8988T (cell line): ENCODE measurements around the gene GSC2.
"Not testable (repeated sequence)": the region's sequence is repeated elsewhere in the genome, so short reads cannot be mapped to it uniquely, and the experiment has no call there.

ENCODE experiments used
- DNase-seq: peaks from one replicate; pipeline ENCODE4 v3.0.0; 2011

Gene GSC2

DNA sequence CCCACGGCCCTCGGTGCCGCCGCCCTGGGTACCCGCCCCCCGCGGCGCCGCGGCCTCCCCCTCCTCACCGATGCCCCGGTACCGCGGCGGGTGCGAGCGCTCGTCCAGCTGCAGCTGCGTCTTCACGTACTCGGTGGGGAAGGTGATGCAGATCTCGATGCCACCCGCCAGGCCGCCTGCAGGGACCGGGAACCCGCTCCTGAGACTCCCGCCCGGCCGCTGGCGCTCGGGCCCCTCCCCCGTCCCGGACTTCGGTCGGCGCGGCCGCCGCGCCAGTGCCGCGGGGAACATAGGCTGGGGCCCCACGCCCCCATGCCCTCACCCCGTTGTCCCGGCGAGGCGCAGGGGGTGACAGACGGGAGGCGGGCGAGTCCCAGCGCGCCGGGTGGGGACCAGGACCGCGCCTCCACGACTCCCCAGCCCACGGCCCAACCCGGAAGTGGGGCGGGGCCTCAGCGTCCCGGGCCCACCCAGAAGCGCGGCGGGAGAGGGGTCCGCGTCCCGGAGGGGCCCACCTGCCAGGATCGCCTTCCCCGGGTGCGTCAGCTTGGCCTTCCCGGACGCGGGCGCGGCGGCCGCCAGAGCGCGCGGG, 28.1 kb upstream of the GSC2 start:
- no peak for DNase-seq

DNA sequence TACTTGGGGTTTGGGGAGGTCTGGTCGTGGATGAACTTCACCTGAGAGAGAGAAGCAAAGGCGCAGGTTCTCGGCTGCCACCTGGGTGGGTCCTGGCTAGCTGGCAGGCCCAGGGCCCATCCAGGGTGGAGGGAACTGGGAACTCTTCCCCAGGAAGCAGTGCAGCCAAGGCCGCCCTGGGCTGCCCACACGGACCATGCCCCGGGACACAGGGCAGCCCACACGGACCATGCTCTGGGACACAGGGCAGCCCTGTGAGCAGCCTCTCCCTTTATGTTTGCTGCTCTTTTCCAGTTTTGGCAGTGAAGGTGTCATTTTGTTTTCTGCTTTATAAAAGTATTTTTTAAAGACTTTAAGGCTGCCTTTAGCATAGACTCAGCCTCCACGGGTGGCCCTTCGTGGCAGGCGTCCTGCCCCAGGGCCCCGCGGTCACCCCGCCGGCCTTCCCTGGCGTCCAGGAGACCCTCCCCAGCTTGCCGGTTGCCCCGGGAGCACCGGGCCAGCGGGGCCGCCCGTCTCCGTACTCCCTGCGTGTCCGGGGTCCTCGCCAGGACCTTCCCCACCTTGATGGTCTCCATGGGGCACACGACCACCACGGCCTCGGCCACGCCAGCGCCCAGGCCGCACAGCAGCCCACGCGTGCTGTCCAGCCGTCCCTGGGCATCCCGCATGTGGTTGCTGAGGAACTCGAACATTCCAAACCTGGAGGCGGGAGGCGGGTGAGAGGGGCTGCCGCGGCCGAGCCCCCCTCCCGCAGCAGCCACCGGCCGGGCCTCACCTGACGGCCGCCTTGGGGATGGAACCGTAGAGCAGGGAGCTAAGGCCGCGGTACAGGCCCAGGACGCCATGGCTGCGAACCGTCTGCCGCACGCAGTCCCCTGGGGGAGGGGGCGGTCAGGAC, 27.3 kb upstream of the GSC2 start:
- no peak for DNase-seq

- no peak for DNase-seq
Measured at GRCh38 chr22:19176732-19177131, 26.6 kb upstream of the GSC2 start.

- no peak for DNase-seq
Measured at GRCh38 chr22:19176175-19176643, 26.1 kb upstream of the GSC2 start.

GRCh38 chr22:19175602-19176174, 25.6 kb upstream of the GSC2 start:
- no peak for DNase-seq

DNA sequence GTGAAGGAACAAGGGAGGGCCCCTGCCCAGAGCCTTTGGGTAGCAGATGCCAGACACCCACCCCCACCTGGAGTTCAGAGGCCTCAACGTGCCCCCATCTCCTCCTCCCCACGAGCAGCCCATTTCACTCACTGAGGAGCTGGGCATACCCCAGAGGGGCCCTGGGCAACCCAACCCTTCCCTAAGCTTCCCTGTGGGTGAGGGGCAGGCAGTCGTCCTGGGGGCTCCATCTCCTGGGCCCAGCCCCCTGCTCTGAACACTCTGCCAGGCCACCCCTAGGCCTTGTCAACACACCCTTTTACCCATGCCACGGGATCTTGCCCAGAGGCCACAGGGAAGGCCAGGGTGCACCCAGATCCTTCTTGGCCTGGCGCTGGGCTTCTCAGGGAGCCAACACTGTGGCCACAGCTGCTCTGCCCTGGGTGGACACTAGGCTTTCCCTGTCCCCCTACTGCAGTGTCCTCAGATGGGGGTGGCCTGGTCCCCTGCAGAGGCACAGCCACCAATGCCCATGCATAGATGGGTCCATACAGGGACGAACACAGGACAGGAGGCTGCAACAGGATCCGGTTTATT, 25.0 kb upstream of the GSC2 start:
- no peak for DNase-seq

GRCh38 chr22:19174106-19175025, 24.3 kb upstream of the GSC2 start:
- no peak for DNase-seq

- DNase-seq, result no peak
Measured at GRCh38 chr22:19173047-19174035, 23.2 kb upstream of the GSC2 start.

GRCh38 chr22:19172213-19173046, 22.3 kb upstream of the GSC2 start:
- DNase-seq, result no peak

DNA sequence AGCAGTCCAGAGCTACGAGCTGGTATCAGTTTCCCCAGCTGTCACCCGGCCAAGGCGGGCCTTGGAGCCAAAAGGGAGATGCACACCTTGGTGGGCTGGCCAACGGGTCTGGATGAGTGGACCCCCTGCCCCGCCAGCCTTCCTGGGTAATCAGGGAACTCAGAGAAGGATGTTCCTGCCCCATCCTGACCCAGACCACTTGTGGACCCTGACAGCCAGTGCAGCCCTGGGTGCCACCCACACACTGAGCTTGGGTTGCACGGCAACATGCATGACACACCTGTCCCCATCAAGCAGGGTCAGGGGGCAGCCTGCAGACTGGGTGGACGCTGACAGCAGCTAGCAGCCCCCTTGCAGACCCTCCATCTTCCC, 19.8 kb upstream of the GSC2 start:
- DNase-seq, result no peak

GRCh38 chr22:19169002-19169946, 19.2 kb upstream of the GSC2 start:
- no peak for DNase-seq

GRCh38 chr22:19168088-19168890, 18.2 kb upstream of the GSC2 start:
- no peak for DNase-seq

DNA sequence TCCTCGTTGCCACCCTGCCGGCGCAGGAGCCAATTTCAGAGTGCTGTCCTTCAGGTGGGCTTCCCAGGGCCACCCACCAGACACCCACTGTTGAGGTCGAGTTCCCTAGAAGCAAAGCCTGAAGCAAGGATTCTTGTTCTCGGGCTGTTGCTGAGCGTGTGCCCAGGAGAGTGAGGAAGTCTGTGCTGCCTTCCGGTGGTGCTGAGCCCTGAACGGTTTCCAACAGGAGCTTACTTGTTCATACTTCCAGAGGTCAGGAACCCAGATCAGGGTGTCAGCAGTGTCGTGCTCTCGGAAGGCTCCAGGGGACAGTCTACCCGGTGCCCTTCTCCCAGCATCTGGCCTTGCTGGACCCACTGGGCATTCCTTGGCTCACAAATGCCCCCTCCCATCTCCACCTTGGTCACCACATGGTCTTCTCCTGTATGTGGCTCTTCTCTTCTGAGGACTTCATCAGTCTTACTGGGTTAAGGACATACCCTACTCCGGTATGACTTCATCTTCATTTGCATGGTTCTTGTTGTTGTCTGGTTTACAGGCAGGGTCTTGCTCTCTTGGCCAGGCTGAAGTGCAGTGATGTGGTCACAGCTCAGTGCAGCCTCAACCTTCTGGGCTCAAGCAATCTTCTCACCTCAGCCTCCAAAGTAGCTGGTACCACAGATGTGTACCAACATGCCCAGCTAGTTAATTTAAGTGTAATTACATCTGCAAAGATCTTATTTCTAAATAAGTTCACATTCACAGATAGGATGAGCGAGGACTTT, 17.2 kb upstream of the GSC2 start:
- DNase-seq, result no peak

DNA sequence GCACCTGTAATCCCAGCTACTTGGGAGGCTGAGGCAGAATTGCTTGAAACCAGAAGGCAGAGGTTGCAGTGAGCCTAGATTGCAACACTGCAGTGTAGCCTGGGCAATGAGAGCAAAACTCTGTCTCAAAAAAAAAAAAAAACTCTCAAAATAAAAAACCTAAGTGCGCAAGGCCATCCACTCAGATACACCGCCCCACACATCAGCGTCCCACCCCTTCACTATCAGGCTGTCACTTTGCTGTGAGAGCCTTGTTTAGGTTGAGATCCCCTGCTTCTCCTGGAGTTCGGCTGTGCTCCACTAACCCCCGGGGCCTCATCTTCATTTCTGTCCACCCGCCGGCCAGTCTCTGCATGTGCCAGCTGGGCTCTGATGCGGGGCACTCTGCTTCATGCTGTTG, 16.3 kb upstream of the GSC2 start:
- DNase-seq, result no peak

- DNase-seq, result no peak
Measured at GRCh38 chr22:19164425-19164824, 14.3 kb upstream of the GSC2 start.

DNA sequence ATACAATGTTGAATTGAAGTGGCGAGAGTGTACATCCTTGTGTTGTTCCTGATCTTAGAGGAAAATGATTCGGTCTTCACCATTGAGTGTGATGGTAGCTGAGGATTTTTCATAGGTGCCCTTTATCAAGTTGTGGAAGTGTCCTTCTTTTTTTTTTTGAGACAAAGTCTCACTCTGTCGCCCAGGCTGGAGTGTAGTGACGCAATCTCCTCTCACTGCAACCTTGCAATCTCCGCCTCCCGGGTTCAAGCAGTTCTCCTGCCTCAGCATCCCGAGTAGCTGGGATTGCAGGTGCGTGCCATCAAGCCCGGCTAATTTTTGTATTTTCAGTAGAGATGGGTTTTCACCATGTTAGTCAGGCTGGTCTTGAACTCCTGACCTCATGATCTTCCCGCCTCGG, 8.6 kb upstream of the GSC2 start:
- DNase-seq, result not testable (repeated sequence)

GRCh38 chr22:19156109-19156508, 6.0 kb upstream of the GSC2 start:
- not testable (repeated sequence) for DNase-seq
